Measurements from ENCODE around the gene UGT2B11. TPM values are rescaled to one million over a fixed set of nuclear protein-coding genes. Genes with fewer than 3 reads are reported as not detected.
"Not testable (repeated sequence)": the region's sequence is repeated elsewhere in the genome, so short reads cannot be mapped to it uniquely, and the experiment has no call there.

The UGT2B11 gene
- total RNA-seq (2014; rRNA removed; shearing (Covaris generic)) = not detected in 2 replicates

- DNase-seq (ENCODE audit: low read depth) = no peak
Measured at GRCh38 chr4:69214716-69215115, at the start of gene UGT2B11. Gene UGT2B11, minus strand, starts transcription at chr4:69214748. Its CDS starts 26 bp downstream, at chr4:69214722.

DNA sequence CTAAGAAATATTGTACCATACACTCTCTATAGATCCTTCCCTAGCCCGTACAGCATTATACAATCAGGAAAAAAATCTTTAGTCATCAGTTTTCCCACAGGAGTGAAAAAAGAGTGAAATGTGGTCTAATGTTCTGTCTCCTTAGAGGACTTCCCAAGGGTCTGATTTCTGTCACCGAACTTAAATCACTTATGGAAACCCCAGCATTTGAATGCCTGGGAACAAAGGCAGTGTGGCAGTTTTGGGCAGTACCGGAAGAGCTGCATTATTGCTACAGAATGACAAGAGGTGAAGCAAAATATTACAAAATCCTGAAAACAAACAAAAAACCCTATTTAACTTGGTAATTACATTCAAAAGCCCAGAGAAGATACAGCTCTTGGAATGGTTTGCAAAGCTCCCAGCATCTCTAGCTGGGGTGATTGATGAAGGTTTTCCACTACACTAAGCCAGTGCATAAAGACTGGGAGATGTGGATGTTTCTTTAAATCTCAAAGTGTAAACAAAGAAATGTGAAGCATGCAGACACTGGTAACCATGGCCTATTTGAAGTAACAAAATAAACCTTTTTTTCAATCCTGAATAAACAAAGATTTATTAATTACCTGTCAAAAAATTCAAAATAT lies 38.7 kb upstream of the UGT2B11 start:
- not testable (repeated sequence) for DNase-seq (ENCODE audit: low read depth)

GRCh38 chr4:69250884-69251283 lies 36.3 kb upstream of the UGT2B11 start:
- DNase-seq (ENCODE audit: low read depth) = not testable (repeated sequence)

GRCh38 chr4:69242562-69243240 lies 28.2 kb upstream of the UGT2B11 start:
- not testable (repeated sequence) for DNase-seq (ENCODE audit: low read depth)

GRCh38 chr4:69241746-69242145 lies 27.2 kb upstream of the UGT2B11 start:
- not testable (repeated sequence) for DNase-seq (ENCODE audit: low read depth)

DNA sequence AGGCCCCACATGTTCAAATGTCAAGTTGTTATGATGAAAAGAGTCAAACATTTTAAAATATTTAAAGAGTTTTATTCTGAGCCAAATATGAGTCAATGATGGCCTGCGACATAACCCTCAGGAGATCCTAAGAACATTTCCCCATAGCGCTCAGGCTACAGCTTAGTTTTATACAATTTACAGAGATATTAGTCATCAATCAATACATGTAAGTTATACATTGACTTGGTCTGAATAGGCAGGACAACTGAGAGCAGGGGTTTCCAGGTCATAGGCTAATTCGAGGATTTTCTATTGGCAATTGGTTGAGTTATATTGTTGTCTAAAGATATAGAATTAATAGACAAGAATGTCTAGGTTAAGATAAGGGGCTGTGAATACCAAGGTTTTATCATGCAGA lies 26.2 kb upstream of the UGT2B11 start:
- not testable (repeated sequence) for DNase-seq (ENCODE audit: low read depth)

- DNase-seq (ENCODE audit: low read depth) = no peak
Measured at GRCh38 chr4:69239557-69240168, 25.1 kb upstream of the UGT2B11 start.

DNA sequence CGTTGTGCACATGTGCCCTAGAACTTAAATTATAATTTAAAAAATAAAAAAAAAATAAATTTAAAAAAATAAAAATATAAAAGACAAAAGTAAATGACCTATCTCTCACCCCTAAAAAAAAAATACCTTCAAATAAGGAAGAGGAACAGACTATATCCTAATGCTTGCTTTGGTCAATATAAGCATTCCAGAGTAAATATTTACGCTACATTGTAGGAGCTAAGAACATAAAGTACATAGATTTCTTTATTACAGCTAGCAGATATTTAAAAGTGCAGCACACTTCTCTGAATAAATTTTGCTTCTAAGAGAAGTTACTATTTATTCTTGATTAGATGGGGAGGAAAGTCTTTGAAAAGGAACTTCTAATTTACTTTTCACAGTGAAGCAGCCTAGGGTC lies 24.5 kb upstream of the UGT2B11 start:
- DNase-seq (ENCODE audit: low read depth) = no peak

DNA sequence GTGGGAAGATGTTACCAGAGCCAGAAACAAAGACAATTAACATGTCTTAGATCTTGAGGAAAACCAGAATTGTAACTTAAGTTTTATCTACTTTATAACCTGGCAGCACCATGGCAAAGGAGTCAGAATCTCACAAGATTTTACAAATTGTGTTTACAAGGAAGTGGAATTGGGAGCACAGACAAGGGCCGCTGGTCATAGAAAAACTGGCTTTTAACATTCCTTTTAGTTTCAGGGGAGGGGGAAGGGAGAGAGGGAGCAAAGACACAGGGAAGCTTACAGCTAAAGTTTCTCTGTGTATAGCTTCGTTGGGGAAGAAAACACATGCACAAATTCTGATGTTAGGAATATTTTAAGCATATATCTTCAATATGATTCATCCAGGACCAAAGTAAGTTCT lies 10.3 kb upstream of the UGT2B11 start:
- DNase-seq (ENCODE audit: low read depth) = no peak

DNA sequence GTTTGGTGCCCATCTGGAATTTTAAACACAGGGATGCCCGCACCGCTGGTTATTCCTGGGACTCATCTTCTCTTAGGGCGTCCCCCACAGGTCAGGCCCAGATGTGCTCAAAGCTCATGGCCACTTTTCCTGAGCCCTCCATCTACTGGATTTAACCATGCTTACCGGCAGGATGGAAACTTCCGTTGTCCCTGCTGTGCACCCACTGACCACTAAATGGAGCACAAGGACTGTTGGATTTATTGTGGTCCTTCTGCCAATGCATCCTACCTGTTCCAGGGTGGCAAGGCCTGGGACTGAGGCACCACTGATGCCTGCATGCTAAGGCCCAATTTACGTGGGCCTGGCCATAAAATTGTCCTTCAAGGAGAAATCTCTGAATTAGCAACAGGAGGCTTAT lies 8.7 kb upstream of the UGT2B11 start:
- not testable (repeated sequence) for DNase-seq (ENCODE audit: low read depth)

- DNase-seq (ENCODE audit: low read depth) = not testable (repeated sequence)
Measured at GRCh38 chr4:69218491-69218890, 3.9 kb upstream of the UGT2B11 start.

GRCh38 chr4:69210911-69211310 lies 3.6 kb downstream of the UGT2B11 start:
- DNase-seq (ENCODE audit: low read depth) = no peak

DNA sequence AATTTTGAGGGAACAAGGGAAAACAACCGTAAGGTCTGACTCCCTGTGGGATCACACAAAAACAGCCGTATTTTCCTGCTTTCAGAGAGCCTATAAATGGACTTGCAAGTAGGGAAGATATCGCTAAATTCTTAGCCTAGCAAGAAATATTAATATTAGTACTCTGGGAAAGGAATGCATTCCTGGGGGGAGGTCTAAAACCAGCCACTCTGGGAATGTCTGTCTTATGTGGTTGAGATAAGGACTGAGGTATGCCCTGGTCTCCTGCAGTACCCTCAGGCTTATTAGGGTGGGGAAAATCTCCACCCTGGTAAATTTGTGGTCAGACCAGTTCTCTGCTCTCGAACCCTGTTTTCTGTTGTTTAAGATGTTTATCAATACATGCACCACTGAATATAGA lies 16.0 kb downstream of the UGT2B11 start:
- DNase-seq (ENCODE audit: low read depth) = not testable (repeated sequence)

DNA sequence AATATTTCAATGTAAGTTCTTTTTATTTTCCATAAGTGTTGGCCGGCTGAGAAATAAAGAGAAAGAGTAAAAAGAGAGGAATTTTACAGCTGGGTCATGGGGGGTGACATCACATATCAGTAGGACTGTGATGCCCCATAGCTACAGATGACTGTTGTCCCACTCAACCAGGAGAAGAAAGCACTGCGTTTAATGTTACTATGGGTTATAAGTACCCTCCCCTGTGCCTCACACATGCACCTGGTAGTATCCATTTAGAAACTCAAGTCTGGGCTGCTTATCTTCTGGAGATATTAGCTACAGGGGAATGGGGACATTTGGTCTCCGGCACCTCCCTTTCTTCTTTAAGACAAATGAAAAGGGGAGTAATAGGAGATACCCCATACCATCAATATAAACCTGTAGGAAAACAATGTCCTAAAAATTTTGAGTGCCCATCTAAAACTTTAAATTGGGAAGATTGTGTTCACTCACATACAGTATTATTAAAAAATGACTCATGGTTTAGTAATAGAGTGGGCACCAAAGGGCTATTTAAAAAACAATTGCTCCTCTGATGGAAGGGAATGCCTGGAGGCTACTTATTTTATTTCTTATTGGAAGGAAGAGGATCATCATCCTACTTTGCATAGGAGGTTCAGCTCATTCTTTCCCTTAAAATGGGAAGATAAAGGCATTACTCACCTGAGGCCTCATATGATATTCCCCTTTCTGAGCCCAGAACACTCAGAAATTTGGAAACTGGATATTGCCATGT lies 18.2 kb downstream of the UGT2B11 start:
- peak; percentile 35 for DNase-seq (ENCODE audit: low read depth)

GRCh38 chr4:69194166-69194565 lies 20.4 kb downstream of the UGT2B11 start:
- no peak for DNase-seq (ENCODE audit: low read depth)

DNA sequence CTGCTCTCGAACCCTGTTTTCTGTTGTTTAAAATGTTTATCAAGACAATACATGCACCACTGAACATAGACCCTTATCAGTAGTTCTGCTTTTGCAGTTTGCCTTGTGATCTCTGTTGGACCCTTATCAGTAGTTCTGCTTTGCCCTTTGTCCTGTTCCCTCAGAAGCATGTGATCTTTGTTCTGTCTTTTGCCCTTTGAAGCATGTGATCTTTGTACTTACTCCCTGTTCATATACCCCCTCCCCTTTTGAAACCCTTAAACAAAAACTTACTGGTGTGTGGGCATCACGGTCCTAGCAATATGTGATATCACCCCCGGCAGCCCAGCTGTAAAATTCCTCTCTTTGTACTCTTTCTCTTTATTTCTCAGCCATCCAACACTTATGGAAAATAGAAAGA lies 22.6 kb downstream of the UGT2B11 start:
- DNase-seq (ENCODE audit: low read depth) = not testable (repeated sequence)

GRCh38 chr4:69190621-69191020 lies 23.9 kb downstream of the UGT2B11 start:
- DNase-seq (ENCODE audit: low read depth) = not testable (repeated sequence)

GRCh38 chr4:69181519-69182169 lies 32.9 kb downstream of the UGT2B11 start:
- DNase-seq (ENCODE audit: low read depth) = not testable (repeated sequence)

DNA sequence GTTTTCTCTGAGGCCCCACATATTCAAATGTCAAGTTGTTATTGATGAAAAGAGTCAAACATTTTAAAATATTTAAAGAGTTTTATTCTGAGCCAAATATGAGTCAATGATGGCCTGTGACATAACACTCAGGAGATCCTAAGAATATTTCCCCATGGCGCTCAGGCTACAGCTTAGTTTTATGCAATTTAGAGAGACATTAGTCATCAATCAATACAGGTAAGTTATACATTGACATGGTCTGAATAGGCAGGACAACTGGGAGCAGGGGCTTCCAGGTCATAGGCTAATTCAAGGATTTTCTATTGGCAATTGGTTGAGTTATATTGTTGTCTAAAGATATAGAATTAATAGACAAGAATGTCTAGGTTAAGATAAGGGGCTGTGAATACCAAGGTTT lies 34.7 kb downstream of the UGT2B11 start:
- not testable (repeated sequence) for DNase-seq (ENCODE audit: low read depth)

- not testable (repeated sequence) for DNase-seq (ENCODE audit: low read depth)
Measured at GRCh38 chr4:69178751-69179205, 35.8 kb downstream of the UGT2B11 start.

Measured in M059J (cell line).